Heart left ventricle (tissue), 13 donors: ENCODE measurements around the gene MRPL1.
A peak's percentile ranks its signal among the peaks of the same experiment; 100 is the strongest.

ENCODE experiments used
- CTCF ChIP-seq, 12 donors: fragments of 200-600 bp; sonication (generic) in 4 of 12; IDR thresholded peaks; one replicate each; pipeline versions ENCODE4 v1.5.0 to v1.8.0; 2018 to 2022; ENCODE audit warnings: antibody characterized with exemption in 12 of 12, mild to moderate bottlenecking in 5 of 12
- POLR2A ChIP-seq, 2 donors: fragments of 450-650 bp; IDR thresholded peaks; one replicate each; pipeline ENCODE4 v1.6.1; 2017; ENCODE audit warnings: antibody characterized with exemption in 2 of 2, mild to moderate bottlenecking in 2 of 2, moderate library complexity in 2 of 2
- donor health status: ischemic (EF 13 %, LVEDD 7.1; RV severe dilation, severe dysfunction).
- donor health status: DM: no; HTN: yes; CAD: no.
- donor health status: DM: no; HTN: no; CAD: no.
- donor health status: ischemic (EF 25% LVEDD 6.9; RV normal size, moderate dysfunction).
- donor health status: ischemic (EF 25% LVEDD 5.7; RV mildly dilated, moderate dysfunction).
- donor health status: ischemic (EF 35%, LVEDD 5.7; RV mildly dilated, moderate dysfunction).
- donor health status: nonischemic (EF 11% LVEDD 7.7; RV severe dilation, severe dysfunction).
- donor health status: DM: yes; HTN: yes; CAD: no.
- donor health status: PGD.
- donor health status: ischemic (EF 29% LVEDD 5.4; RV normal size, mild dysfunction).
- donor health status: nonischemic (EF 23%, LVEDD 6.1; RV moderate dilation, normal function).

DNA sequence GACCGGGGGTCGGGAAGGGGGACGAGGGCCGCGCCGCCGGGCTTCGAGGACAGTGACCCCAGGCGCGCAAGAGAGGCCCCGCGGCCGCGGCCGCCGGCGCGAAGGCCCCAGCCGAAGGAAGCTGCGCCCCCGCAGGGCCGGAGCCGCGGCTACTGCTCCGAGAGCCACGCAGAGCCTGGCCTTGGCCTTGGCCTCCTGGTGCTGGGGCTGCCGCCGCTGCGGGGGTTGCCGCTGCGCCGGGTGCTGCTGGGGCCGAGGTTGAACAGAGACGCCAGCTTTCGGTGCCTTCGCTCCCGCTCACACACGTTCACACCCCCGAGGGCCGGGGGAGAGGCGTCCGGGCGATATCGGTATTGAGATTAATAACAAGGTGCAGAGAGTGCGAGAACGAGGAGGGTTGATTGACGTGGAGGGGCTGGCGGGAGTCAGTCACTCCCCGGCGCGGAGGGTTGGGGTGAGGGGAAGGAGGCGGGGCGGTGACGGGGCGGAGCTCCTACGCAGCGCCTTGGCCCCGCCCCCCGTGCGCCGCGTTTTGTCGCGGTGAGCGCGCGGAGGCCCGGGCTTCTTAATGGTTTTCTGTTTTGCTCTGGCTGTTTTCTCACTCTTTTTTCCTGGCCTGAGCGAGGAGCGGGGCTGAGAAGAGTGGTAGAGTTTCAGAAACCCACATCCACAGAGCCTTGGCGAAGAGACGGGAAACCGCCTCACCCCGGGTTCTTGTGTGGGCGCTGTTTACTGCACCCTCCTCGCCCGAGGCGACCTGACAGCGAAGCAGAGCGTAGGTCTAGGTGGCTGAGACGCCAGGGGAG is 42.6 kb upstream of the MRPL1 start:
- TF ChIP-seq CTCF (IDR thresholded peaks at IDR 0.05) (peak in 2 of 12 donors; percentile 6 to 14), POLR2A (IDR thresholded peaks at IDR 0.05) (peak; percentile 58 to 93)
